ENCODE results near the gene NOX5. TPM values are rescaled to one million over a fixed set of nuclear protein-coding genes. Genes with fewer than 3 reads are reported as not detected.
A peak's percentile ranks its signal among the peaks of the same experiment; 100 is the strongest.

The NOX5 gene
- total RNA-seq, 1 experiment from 2014 or later, result 1.1 TPM

- DNase-seq (ENCODE audit: low read depth), result no peak
Measured at GRCh38 chr15:68990992-68991500, 23.4 kb upstream of the NOX5 start.

GRCh38 chr15:68991723-68992122 lies 22.8 kb upstream of the NOX5 start:
- DNase-seq (ENCODE audit: low read depth), result no peak

DNA sequence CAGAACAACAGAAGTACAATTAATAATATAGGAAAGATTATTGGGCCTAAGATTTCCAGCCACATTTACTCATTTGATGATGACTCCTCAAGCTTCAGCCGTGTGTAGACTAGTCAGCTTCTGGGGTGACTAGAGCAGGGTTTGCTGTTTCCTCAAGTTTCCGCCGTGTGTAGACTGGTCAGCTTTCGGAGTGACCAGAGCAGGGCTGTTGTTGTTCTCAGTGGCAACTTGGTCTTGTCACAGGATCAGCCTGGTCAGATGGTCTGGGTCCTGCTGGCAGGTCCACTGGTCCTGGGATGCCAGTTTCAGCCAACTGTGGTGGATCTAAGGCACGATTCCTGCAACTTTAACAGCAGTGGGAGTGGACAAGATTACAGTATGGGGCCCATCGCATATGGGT lies 21.8 kb upstream of the NOX5 start:
- no peak for DNase-seq (ENCODE audit: low read depth)

- DNase-seq (ENCODE audit: low read depth), result no peak
Measured at GRCh38 chr15:68993276-68993675, 21.2 kb upstream of the NOX5 start.

- peak; percentile 84 for DNase-seq (ENCODE audit: low read depth)
Measured at GRCh38 chr15:68994149-68994548, 20.3 kb upstream of the NOX5 start.

- DNase-seq (ENCODE audit: low read depth), result no peak
Measured at GRCh38 chr15:68994981-68995761, 19.3 kb upstream of the NOX5 start.

- DNase-seq (ENCODE audit: low read depth), result no peak
Measured at GRCh38 chr15:68997050-68997449, 17.4 kb upstream of the NOX5 start.

DNA sequence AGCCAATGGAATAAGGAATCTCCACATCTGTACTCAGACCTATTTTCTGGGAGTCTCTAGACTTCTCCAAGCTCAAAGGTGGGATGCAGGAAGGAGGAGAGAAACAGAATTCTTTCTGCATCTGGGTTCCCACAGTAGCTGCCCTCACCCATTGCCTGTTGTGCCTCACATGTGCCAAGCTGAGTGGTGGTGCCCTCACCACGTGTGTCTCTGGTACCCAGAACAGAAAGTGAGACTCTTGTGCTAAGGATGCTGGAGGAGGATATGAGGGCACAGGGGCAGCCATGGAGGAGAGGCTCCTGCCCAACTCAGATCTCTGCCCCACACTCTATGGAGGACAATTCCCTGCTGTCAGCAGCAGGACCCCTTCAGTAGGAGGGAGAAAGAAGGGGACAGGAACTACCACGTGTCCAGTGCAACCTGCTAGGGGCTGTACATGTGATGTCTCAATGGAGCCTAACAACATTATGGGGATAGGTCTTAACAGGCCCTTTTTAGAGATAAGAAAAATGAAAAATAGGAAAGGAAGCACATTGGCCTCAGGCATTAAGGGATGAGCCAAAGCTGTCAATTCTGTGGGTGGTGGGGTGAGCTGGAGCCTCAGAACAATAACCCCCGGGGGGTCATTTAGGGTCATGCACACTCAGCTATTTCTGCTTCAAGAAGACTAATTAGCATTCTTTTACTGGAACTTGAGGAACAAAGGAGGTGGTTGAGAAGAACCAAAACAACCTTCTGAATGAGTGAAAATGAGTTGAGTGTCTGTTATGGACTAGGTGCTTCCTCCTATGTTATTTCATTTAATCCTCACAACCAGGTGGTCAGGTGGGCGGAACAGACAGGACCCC lies 16.3 kb upstream of the NOX5 start:
- DNase-seq (ENCODE audit: low read depth), result no peak

- no peak for DNase-seq (ENCODE audit: low read depth)
Measured at GRCh38 chr15:68999091-68999490, 15.4 kb upstream of the NOX5 start.

DNA sequence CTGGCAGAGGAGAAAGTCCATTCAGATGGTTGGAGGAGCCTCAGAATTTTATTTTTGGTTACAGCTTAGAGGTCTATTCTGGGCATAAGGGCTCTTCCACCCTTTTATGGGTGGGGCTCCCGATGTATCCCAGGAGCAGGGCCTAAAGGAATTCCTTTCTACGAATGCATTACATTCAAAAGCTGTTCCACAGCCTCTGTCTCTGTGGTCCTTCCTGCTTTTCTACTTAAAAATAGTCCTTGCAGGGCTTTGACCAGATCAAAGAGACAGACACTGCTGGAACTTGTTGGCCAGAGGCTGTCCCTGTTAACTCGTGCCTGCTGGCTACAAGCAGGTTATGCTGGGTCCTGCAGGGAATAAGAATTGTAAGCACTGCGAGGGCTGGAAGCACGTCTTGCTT lies 14.4 kb upstream of the NOX5 start:
- DNase-seq (ENCODE audit: low read depth), result no peak

DNA sequence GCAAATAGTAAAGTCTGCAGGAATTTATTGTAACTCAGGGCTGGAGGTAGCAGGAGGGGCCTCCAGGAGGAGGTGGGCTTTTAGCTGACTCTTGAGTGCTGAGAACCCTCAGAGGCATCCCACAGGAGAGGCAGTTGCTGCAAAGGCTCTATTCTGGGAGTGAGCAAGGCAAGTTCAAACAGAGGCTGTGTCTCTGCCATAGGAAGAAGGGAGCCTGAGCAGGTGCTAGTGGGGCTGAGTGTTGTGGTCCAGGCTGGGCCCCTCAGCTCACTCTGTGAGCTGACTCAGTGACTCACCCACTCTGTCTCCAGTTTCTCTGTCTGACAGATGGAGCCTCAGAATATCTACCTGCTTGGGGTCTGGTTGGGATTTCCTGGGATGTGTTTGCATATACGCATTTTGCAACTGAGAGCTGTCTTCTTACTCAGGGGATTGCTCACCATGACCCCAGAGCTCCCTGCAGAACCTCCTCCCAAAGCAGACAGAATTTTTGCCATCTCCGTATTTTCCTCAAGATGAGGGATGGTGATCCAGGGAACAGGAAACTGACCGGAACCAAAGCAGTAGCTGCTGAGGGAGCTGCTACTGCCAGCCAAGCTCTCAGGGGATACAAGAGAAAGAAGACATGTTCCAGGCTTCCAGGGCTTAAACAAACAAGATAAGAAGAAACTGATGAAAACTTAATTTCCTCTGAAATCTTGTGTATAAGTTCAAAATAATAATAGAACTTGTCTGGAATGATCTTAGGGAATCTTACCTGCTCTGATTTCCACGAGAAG lies 13.6 kb upstream of the NOX5 start:
- no peak for DNase-seq (ENCODE audit: low read depth)

GRCh38 chr15:69002783-69003182 lies 11.7 kb upstream of the NOX5 start:
- DNase-seq (ENCODE audit: low read depth), result no peak

DNA sequence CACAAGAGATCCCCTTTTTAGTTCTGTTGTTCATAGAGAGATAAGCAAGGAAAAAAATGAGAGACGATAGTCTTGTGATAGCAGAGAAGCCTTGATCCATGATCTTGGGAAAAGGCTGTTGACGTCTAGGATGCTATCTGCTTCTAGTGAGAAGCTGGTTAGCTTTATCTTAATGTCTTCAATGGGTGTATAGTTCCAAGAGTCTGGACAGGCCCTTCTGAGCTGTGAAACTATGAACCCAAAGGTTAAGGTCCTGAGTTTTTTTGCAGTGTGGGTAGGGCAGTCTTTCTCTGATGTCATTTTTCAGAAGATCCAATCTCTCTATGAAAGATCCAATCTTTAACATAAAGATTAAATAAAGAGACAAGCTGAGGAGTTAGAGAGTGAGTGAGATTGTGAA lies 10.5 kb upstream of the NOX5 start:
- DNase-seq (ENCODE audit: low read depth), result no peak

- DNase-seq (ENCODE audit: low read depth), result no peak
Measured at GRCh38 chr15:69008056-69008455, 6.4 kb upstream of the NOX5 start.

DNA sequence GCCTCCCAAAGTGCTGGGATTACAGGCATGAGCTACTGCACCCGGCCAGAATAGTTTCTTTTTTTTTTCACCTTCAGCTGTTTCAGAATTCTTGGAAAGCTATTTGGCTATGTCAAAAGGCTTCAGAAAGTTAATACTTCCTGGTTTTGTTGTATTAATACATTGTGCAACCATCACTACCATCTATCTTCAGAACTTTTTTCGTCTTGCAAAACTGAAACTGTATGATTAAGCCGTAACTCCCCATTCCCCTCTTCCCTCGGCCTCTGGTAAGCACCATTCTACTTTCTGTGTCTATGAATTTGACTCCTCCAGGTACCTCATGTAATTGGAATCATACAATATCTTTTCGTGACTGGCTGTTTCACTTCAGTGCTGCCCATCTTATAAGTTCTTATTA lies 5.2 kb upstream of the NOX5 start:
- no peak for DNase-seq (ENCODE audit: low read depth)

GRCh38 chr15:69011641-69012040 lies 2.9 kb upstream of the NOX5 start:
- no peak for DNase-seq (ENCODE audit: low read depth)

DNA sequence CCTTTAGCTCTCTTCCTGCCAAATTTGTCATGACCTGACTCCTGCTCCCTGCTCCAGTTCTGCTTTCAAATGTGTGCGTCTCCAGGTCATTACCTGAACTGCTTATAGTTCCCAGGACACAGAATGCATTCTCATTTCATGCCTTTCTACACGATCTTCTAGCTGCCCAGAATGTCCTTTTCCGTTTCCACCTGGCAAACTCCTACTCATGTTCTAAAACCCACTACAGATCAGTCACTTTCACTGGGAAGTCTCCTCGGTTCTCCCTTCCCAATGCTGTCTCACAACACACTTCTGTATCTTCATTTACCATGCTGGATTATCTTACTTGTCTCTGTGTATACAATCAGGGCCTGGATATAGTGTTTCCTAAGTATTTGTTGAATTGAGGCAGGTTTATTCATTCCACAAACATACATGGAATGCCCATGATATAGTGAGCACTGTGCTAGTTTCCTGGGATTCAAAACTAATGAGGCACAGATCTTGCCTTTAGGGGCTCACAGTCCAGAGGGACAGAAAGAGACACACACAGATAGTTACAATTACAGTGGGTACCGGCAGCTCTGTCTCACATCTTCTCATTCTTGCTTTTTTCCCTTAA lies 1.6 kb upstream of the NOX5 start:
- DNase-seq (ENCODE audit: low read depth), result no peak

GRCh38 chr15:69013726-69014406 lies 629 bp upstream of the NOX5 start:
- no peak for DNase-seq (ENCODE audit: low read depth)

DNA sequence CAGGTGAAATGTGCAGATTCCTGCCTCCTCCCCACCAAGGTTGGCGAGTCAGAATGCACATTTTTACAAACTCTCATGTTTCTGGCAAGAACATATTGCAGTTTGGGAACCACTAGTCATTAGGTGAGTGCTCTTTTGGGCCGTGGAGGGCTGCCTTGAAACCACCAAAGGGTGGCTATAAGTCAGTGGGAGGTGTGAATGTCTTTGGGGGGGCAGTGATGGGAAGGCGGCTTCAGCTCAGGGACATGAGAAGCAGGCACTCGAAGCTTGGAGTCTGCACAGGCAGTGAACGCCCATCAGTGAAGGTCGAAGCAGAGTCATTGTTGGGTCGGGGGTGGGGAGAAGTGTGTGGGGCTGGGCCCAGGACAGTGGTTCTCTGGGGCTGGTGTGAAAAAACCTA lies 1.1 kb downstream of the NOX5 start:
- DNase-seq (ENCODE audit: low read depth), result no peak

- no peak for DNase-seq (ENCODE audit: low read depth)
Measured at GRCh38 chr15:69016021-69016595, 1.6 kb downstream of the NOX5 start.

- DNase-seq (ENCODE audit: low read depth), result no peak
Measured at GRCh38 chr15:69017978-69018377, 3.5 kb downstream of the NOX5 start.
